ENCODE results near the gene MLLT1. TPM values are rescaled to one million over a fixed set of nuclear protein-coding genes. Genes with fewer than 3 reads are reported as not detected.

MLLT1 gene
- total and polyA plus RNA-seq, 2 of the 8 experiments (the other 6 are each of a cell fraction or from before 2014, with no cell fraction given): 18.8 to 45.1 TPM

GRCh38 chr19:6227156-6227935 lies 52.4 kb downstream of the MLLT1 start:
- H3K9me3 ChIP-seq (ENCODE audit: insufficient read depth in 2 of 2, low read depth in 1 of 2, low read length in 1 of 2): no peaks in the 10 kb centered on the region
- H3K27me3 ChIP-seq (replicated peaks in 1 of 4; ENCODE audit: control insufficient read depth in 3 of 4, extremely low read depth in 1 of 4, insufficient read depth in 3 of 4, low read length in 3 of 4): no peaks in the 10 kb centered on the region
- H2AFZ ChIP-seq (ENCODE audit: low read length): no peak overlapping the region
- peaks cover 4% of the 10 kb centered on the region; the same call in 1 of the 2 replicates for H3K23me2 ChIP-seq (ENCODE audit: low read depth, low read length)
- no peak overlapping the region for H3K4me2 ChIP-seq (ENCODE audit: insufficient read depth in 1 of 2, low read depth in 2 of 2, low read length in 2 of 2)
- H4K91ac ChIP-seq (replicated peaks; ENCODE audit: insufficient read length, low read length): no peak overlapping the region
- no peak for DNase-seq (ENCODE audit: low read depth in 1 of 2, low spot score in 2 of 2)
- H4K20me1 ChIP-seq (replicated peaks in 1 of 2; ENCODE audit: control insufficient read depth in 1 of 2, insufficient read depth in 2 of 2, low read length in 2 of 2): peaks cover 15 to 31% of the 10 kb centered on the region in 2 experiments
- H3K79me2 ChIP-seq (ENCODE audit: control insufficient read depth in 1 of 2, insufficient read depth in 2 of 2, low read length in 2 of 2): peaks cover 0 to 30% of the 10 kb centered on the region in 2 experiments; a peak in 2 of 4 replicates
- no peak overlapping the region for H2AK5ac ChIP-seq (ENCODE audit: low read depth, low read length)
- POLR2A ChIA-PET (ENCODE audit: partially characterized antibody): no interaction called here
- no peak for TF ChIP-seq JUND (IDR thresholded peaks at IDR 0.05; ENCODE audit: low read length)
- TF ChIP-seq SIRT6 (IDR thresholded peaks at IDR 0.05; ENCODE audit: low read length): no peak
- no peak for TF ChIP-seq SP4 (IDR thresholded peaks at IDR 0.05; ENCODE audit: low read length)
- TF ChIP-seq EZH2 (IDR thresholded peaks at IDR 0.05; ENCODE audit: low read depth, low read length, severe bottlenecking): no peak
- no peak overlapping the region for H3K27ac ChIP-seq (ENCODE audit: low read depth, low read length)
- no peak overlapping the region for H4K8ac ChIP-seq (ENCODE audit: extremely low read depth, insufficient read depth, low read length)
- no peak overlapping the region for H2BK12ac ChIP-seq (ENCODE audit: low read depth, low read length)
- no peak for FAIRE-seq
- whole genome bisulfite sequencing, 2 experiments (ENCODE audit: extremely low coverage in 1 of 2, insufficient coverage in 1 of 2, insufficient read length in 1 of 2, insufficient replicate concordance in 2 of 2, low coverage in 1 of 2, low lambda C conversion rate in 2 of 2, missing lambda C conversion rate in 1 of 2): 90% methylated on average over 27 of the region's 33 CpGs; no CpG with 5 or more reads in 1 of the 2 experiments
- H3K4me3 ChIP-seq (ENCODE audit: extremely low read depth in 1 of 4, insufficient read depth in 2 of 4, low read depth in 3 of 4, low read length in 4 of 4): no peak overlapping the region
- H2BK120ac ChIP-seq (replicated peaks; ENCODE audit: low read depth, low read length): no peak overlapping the region
- H3K9ac ChIP-seq (replicated peaks in 1 of 4; ENCODE audit: extremely low read depth in 1 of 4, low read depth in 3 of 4, low read length in 3 of 4): no peak overlapping the region
- H3K36me3 ChIP-seq (ENCODE audit: control insufficient read depth in 2 of 4, insufficient read depth in 4 of 4, low read length in 3 of 4): peaks cover 7 to 19% (median 13%) of the 10 kb centered on the region in 4 experiments; a peak in 6 of 8 replicates
- CTCF ChIA-PET (ENCODE audit: partially characterized antibody): interaction anchor here (1.2 to 2.2 kb wide), 3 partner anchors 9 to 34 kb away, joined by 4 to 13 read pairs (median 13); no protein-coding TSS in a partner anchor
- H3K18ac ChIP-seq (ENCODE audit: extremely low read depth, low read length): no peak overlapping the region
- no peak overlapping the region for H2BK15ac ChIP-seq (ENCODE audit: low read length)
- H3K23ac ChIP-seq (ENCODE audit: insufficient read length): no peak overlapping the region
- H3K79me1 ChIP-seq (ENCODE audit: low read depth, low read length): peaks cover 19% of the 10 kb centered on the region
- H3K4ac ChIP-seq (replicated peaks; ENCODE audit: insufficient read length, low read depth, low read length): no peak overlapping the region
- no peak overlapping the region for H3K14ac ChIP-seq (ENCODE audit: insufficient read length)
- H3K56ac ChIP-seq (replicated peaks; ENCODE audit: insufficient read length, low read depth, low read length): no peak overlapping the region
- peak overlapping the region; percentile 24; the same call in 1 of the 2 replicates for H2BK5ac ChIP-seq (ENCODE audit: low read depth, low read length)
- H2BK20ac ChIP-seq (ENCODE audit: low read length): no peak overlapping the region
- peaks cover 0 to 3% (median 0%) of the 10 kb centered on the region in 4 experiments; a peak in 1 of 7 replicates for H3K4me1 ChIP-seq (replicated peaks in 1 of 4; ENCODE audit: control insufficient read depth in 3 of 4, insufficient read depth in 4 of 4, low read length in 3 of 4)
- H4K5ac ChIP-seq (ENCODE audit: insufficient read length, low read depth, low read length): no peak overlapping the region
